GM18502 (cell line): ENCODE results near the gene CUL2.
"Not testable (repeated sequence)": the region's sequence is repeated elsewhere in the genome, so short reads cannot be mapped to it uniquely, and the experiment has no call there.

Source experiments
- ATAC-seq: cut with Tn5 transposase; IDR thresholded peaks from one replicate; pipeline ENCODE4 v1.9.1; 2021; ENCODE audit warnings: mild to moderate bottlenecking; ENCODE audit not compliant: unreplicated experiment, poor library complexity

Gene CUL2

DNA sequence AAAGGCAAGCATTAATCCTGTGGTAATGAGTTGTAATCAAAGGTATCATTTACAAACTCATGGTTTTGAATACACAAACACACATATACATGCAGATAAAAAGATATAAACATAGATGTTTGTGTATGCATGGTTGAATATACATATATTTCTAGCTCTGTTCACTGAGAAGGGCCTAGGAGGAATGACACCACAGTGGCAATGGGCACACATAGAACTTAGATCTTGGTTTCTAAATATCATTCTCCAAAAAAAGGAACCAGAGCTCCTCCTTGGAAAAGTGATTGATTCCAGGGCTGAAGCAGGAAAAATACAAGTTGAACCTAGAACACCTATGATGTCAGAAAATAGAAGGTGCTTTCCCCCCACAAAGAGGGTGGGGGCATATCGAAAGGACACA, 6.9 kb downstream of the CUL2 start:
- ATAC-seq, result no peak

DNA sequence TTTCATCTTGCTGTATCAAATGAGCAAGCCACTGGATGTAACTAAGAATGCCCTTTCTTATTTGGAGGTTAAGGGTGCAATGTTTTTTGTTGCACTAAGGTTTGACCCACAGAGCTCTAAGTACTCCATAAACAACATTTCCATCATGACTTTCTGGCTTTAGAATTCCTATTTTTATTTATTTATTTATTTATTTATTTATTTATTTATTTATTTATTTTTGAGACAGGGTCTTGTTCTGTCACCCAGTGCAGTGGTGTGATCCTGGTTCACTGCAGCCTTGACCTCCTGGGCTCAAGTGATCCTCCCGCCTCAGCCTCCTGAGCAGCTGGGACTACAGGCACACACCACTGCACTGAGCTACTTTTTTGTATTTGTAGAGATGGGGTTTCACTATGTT, 9.9 kb downstream of the CUL2 start:
- ATAC-seq, result not testable (repeated sequence)

DNA sequence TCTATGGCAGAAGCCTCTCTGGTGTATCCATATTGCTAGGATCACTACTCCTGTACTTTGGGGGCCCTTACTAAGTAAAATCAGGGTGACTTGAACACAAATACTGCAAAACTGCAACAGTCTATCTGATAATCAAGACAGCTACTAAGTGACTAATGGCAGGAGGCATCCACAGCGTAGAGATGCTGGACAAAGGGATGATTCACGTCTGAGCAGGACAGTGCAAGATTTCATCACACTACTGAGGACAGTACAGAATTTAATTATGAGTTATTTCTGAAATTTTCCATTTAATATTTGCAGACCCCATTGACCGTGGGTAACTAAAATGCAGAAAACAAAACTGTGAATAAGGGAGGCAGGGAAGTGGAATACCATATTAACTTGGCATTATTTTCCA, 10.4 kb downstream of the CUL2 start:
- ATAC-seq, result no peak

DNA sequence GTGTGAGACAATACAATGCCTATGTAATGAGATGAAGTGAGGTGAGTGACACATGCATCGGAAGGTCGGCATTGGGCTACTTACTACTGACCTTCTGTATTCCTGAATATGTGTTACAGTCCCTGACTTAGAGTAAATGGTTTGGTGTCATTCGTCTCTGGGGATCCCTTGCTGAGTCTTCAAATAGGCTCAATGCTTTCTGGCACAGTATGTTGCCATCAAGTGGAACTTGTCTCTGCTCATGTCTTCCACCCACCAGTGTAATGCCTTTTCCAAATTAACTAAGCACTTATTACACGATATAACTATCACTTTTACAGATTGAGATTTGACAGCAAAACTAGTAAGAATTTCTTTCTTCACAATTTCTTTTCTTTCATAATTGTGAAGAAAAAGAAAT, 10.9 kb downstream of the CUL2 start:
- no peak for ATAC-seq

DNA sequence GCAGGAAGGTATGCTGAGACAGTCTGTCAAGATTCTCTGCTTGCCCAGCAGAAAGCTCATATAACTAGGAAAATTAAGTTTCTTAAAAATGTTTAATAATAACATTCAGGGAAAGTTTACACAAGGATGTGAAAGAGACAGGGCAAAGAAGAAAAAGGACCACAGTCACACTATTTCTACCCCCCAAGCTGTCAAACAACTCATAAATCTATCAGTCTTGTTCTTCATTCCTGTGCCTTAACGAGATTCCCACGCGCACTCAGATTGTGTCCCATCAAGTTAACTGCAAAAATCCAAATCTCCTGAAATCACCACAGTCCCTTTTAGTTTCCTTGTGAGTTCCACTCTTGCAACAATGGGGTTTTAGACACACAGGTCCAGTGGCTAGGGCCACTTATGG, 14.9 kb downstream of the CUL2 start:
- ATAC-seq, result no peak

DNA sequence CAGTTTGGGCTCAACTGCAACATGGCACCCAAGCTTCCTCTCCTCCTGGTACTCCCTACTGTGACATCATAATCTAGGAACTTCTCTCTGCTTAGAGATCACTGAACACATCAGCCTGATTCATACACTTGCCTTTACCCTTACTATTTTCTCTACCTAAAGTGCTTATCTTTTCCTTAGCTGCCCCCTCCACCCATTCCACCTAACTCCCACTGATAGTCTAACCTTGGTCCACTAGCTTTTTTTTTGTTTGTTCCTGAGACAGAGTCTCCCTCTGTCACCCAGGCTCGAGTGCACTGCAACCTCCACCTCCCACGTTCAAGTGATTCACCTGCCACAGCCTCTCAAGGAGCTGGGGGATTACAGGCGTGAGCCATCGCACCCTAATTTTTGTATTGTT, 15.9 kb downstream of the CUL2 start:
- ATAC-seq, result no peak

DNA sequence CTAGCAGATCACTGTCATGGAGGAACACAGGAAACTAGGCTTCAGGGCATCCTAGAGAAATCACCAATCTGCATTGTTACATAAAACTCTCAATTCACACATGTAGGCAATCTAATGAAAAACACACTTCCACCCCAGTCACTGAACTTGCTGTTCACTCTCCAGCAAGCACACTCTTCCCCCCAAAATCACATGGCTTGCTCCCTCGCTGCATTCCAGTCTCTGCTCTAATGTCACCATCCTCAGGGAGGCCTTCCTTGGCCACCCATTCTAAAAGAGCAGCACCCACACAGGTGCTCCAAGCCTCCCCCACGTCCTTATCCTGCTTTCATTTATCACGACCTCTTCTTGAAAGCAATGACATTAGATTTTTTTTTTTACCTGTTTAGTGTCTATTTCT, 19.6 kb downstream of the CUL2 start:
- ATAC-seq, result no peak

DNA sequence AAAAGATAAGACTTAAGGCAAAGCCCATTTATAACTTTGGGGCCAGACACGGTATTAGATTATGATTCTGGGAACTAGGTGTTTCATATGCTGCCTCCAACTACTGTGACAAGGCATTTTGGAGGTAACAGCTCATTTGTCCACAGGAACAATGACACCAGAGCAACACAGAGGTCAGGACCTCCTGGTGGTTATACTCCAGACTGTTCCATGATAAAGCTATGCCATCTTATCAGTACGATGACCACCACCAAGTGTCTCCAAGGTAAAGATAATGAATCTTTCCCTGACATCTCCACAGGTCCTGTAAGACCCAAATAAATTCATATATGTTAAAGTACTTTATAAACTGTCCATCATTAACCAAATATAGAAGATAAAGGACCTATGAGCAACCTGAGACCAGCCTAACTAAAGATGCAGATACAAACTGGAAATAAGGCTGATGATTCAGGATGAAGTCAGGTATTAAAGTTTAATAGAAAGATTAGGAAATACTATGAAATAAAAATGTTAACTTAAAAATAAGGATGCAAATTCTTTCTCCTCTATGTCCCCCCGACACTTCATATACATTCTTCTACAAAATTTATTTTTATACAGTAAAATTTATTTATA, 26.2 kb downstream of the CUL2 start:
- no peak for ATAC-seq

DNA sequence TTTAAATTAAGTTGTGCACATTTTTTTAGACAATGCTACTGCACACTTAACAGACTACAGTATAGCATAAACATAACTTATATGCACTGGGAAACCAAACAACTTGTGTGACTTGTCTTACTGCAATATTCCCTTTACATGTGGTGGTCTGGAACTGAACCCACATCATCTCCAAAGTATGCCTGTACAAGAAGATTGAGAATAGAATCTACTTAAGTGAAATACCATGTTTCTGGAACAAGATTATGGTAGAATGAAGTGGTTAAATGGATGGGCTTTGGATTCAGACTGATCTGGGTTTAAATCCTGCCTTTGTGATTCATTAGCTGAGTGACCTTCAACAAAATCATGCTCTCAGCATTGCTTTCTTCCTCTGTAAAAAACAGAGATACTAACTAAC, 30.7 kb downstream of the CUL2 start:
- no peak for ATAC-seq

DNA sequence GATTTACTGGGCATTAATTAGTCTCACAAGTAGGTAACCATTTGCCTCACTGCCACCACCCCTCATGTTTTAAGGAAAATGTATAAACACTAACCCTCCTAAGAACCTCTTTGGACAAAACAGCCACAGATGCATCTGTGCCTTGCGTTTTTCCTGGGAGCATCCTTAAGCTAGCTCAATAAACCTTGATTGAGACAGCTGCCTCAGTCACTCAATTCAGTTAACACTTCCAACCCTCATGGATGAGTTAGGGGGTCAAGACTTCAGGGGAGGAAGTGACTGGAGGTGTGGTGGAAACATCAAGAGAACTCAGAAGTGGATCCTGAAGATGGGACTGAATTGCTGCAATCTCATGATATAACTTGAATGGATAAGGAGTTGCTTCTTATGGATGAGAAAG, 31.5 kb downstream of the CUL2 start:
- ATAC-seq, result no peak

DNA sequence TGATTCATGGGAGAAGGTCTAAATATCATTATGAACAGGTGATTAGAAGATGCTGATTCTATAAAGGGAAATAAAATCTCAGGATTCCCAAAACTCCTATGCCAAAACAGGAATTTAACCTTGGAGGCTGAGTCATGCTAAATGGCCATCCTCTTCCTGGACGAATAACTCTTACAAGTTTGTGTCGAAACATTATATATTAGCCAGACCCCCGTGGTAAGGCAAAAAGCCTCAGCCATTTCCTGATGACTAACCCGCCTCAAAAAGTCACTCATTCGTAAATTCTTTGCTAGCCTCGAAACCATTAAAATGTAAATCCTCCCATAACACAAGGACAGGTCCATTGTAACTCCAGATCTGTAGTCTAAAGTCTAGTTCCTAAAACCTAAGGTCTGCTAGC, 32.0 kb downstream of the CUL2 start:
- peak; percentile 71 for ATAC-seq

DNA sequence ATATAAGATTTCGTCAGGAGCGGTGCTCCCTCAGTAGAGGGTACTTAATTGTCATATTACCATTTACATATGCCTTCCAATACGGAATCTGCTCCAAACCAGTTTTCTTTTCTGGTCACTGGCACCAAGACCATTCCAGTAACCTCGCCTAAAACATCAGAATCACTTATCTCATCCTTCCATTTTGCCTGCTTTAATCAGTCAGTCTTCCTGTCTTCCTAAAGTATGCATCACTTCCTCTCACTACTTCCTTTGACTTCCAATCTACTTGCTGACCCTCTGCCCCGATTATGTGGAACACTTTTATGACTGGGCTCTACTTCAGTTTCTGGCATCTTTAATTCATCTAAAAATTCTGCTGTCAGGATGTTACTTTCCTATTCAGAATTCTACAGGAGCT, 33.5 kb downstream of the CUL2 start:
- no peak for ATAC-seq

DNA sequence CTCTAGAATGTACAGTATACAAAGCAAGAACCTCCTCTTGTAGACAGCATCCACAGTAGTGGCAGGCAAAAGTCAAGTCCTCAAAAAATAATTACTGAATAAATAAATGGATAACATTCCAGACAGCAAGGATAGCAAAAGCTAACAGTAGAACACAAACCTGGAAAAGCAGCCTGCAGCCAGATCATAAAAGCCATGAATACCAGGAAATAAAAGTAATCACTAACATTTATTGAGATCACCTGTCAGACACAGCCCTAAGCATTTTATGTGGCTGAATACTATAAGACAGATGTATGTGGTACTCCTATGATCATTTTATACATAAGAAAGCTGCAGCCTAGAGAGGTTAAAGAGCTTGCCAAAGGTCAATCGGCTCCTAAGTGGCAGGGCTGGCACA, 34.0 kb downstream of the CUL2 start:
- no peak for ATAC-seq

DNA sequence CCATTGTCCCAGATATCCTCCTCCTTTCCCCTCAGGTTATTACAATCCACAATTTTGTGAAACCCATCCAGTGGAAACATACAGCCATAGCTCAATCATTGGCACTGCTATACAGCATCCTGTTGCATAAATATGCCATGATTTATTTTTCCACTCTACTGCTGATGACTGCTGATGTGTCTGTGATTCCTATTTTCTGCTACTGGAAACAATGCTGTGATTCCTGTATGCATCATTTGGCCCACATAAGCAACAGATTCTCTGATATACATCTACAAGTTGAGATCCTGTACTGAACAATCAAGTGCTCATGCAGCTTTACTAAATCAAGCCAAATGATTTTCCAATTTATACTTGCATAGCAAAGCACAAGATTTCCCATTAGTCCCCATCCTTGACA, 39.6 kb downstream of the CUL2 start:
- no peak for ATAC-seq

DNA sequence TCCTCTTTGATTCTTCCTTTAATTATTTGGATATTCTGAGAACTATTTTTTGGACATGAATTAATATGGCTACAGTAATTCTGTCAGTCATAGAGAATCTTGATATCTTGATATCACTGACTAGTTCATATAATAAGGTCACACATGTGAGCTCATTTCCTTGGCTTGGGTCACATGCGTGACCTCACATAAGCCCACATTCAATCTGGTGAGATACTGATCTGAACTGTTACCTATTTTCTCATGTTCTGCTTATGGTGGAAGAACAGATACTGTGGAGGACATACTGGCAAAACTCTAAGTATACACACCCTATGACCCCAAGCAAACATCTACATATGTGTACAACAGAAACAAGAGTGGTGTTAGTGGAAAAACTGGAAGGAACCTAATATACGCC, 44.1 kb downstream of the CUL2 start:
- ATAC-seq, result no peak

DNA sequence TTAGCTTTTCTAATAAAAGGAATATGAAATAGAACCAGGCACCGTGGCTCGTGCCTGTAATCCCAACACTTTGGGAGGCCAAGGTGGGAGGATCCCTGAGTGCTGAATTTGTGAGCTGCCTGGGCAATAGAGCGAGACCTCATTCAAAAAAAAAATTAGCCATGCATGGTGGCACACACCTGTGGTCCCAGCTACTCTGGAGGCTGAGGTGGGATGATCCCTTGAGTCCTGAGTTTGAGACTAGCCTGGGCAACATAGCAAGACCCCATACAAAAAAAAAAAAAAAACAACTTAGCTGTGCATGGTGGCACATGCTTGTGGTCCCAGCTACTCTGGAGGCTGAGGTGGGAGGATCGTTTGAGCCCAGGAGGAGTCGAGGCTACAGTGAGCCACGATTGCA, 44.9 kb downstream of the CUL2 start:
- not testable (repeated sequence) for ATAC-seq

DNA sequence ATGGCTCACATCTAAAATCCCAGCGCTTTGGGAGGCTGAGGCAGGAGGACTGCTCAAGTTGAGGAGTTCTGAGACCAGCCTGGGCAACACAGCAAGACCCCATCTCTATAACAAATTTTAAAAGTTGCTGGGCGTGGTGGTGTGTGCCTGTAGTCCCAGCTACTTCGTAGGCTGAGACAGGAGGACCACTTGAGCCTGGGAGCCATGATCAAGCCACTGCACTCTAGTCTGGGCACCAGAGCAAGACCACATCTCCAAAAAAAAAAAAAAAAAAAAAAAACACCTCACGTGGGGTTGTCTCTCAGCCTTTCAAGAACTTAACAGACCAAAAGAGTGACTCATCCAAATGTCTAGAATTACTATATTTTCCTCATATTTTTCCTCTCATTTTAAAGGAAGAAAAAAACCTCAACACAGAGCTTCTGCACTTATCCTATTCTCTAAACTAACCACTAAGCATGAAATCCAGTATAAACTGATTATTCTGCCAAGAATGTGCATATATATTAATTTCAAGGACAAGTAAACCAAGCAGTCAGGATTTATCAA, 46.3 kb downstream of the CUL2 start:
- no peak for ATAC-seq

DNA sequence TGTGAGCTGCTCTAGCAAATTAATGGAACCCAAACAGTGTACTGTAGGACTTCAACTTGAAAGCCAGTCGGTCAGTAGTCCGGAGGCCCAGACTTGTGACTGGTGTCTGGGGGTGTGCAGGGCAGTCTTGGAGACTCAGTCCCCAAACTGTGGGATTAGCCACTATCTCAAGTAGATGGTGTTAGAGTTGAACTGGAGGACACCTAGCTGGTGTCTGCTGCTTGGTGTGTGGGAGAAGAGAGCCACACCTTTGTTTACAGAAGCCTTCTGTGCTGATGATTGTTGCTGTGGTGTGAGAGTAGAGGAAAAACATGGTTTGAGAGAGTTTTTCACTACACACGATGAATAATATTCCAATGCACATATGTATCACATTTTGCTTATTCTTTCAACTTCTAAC, 47.4 kb downstream of the CUL2 start:
- no peak for ATAC-seq

DNA sequence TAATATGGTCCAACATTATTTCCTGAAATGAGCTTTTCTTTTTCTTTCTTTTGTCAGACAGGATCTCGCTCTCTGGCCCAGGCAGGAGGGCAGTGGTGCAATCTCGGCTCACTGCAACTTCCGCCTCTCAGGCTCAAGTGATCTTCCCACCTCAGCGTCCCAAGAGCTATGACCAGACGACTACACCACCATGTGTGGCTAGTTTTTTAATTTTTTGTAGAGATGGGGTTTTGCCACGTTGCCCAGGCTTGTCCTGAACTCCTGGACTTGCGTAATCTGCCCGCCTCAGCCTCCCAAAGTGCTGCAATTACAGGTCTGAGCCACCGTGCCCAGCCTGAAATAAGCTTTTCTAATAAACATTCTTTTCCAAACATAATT, 48.6 kb downstream of the CUL2 start:
- ATAC-seq, result no peak

DNA sequence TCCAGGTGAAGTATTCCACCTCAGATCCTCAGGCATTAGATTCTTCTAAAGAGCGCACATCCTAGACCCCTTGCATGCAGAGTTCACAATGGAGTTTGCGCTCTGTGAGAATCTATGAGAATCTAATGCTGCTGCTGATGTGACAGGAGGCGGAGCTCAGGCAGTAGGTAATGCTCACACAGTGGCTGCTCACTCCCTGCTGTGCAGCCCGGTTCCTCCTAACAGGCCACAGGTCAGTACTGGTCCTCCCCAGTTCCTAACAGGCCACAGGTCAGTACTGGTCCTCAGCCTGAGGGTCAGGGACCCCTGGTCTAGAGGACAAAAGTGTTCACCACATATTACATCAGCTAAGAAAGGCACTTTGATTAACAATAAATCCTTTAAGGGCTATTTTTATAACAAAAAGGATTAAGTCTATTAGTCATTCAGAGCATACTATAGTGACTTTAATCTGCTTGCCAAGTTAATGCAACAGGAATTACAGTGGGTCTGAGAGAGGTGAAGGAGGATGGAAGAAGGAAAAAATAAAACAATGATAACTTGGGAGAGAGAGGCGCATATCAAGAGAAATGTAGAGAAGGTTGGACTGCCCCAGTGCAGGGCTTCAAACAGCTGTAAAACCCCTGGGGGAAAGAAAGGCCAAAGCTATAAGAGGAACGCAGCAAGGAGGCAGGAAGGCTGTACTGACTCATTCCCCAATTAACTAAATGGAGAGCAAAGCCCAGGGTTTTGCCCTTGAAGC, 49.2 kb downstream of the CUL2 start:
- ATAC-seq, result no peak

DNA sequence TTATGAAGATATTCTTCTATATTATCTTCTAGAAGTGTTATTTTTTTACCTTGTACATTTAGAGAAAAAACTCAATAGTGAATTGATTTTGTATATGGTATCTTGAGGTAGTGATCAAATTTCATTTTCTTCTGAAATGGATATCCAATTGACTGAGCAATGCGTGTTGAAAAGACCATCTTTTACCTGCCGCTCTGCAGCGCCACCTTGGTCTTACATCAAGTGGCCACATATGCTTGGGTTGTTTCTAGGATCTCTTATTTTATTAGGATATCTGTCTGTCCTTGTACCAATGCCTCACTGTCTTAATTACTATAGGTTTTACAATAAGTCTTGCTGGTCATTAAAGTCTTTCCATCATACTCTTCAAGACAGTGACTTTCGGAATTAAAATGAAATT, 53.0 kb downstream of the CUL2 start:
- ATAC-seq, result no peak

DNA sequence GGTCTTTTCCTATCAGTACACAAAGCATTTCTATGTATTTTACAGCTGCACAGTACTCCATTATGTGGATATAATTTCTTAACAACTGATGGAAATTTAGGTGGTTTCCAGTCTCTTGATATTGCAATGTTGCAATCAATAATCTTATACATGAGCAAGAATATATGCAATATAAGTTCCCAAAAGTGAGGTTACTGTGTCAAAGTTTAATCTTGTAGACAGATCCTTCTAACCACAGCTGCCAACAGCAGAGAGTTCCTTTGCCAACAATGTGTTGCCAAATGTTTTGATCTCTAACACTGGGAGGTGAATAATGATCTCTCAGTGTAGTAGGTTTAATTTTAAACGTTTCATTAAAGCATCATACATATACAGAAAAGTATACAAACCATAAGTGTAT, 54.5 kb downstream of the CUL2 start:
- ATAC-seq, result no peak
